H1 (cell line): ENCODE data around the gene NKAIN2. TPM values are rescaled to one million over a fixed set of nuclear protein-coding genes. Genes with fewer than 3 reads are reported as not detected.

ENCODE experiments used
- CTCF ChIA-PET: fragments of 300-600 bp; sonication (Branson Sonifier 250); formaldehyde crosslinking; loops from one replicate; lab custom pipeline; 2021; ENCODE audit not compliant: partially characterized antibody; lab: Charles Lee
- POLR2A ChIA-PET: fragments of 300-600 bp; sonication (Branson Sonifier 250); formaldehyde crosslinking; loops from one replicate; lab custom pipeline; 2021; ENCODE audit warnings: inconsistent platforms; ENCODE audit not compliant: partially characterized antibody; lab: Charles Lee
- DNase-seq, 2 experiments: peaks; one replicate each; pipeline versions ENCODE4 v3.0.0 to v3.0.0-alpha.2; 2010 to 2022; ENCODE audit warnings: low spot score in 2 of 2, low read depth in 1 of 2, mixed read lengths in 1 of 2
- FAIRE-seq: peaks from 2 replicates; lab custom pipeline; 2011; peaks lifted over from hg19 to GRCh38; lab: Jason Lieb, UNC
- H2AFZ ChIP-seq: 2 replicates; pipeline ENCODE4 v1.8.1; 2012; ENCODE audit warnings: low read length, inconsistent platforms
- H2AK5ac ChIP-seq: 2 replicates; pipeline ENCODE4 v1.6.1; 2013; ENCODE audit warnings: low read depth, low read length
- H2BK120ac ChIP-seq: replicated peaks from 2 replicates; pipeline ENCODE3; 2013; ENCODE audit warnings: low read depth, low read length, inconsistent platforms
- H2BK12ac ChIP-seq: 2 replicates; pipeline ENCODE4 v1.6.1; 2013; ENCODE audit warnings: low read depth, low read length
- H2BK15ac ChIP-seq: 2 replicates; pipeline ENCODE4 v1.6.1; 2013; ENCODE audit warnings: low read length
- H2BK20ac ChIP-seq: 2 replicates; pipeline ENCODE4 v1.6.1; 2013; ENCODE audit warnings: low read length
- H2BK5ac ChIP-seq: 2 replicates; pipeline ENCODE4 v1.6.1; 2013; ENCODE audit warnings: low read depth, low read length
- H3K14ac ChIP-seq: 2 replicates; pipeline ENCODE4 v1.6.1; 2013; ENCODE audit warnings: inconsistent platforms; ENCODE audit not compliant: insufficient read length
- H3K18ac ChIP-seq: 2 replicates; pipeline ENCODE4 v1.6.1; 2013; ENCODE audit warnings: low read length; ENCODE audit errors: extremely low read depth
- H3K23ac ChIP-seq: 2 replicates; pipeline ENCODE4 v1.6.1; 2013; ENCODE audit warnings: inconsistent platforms; ENCODE audit not compliant: insufficient read length
- H3K23me2 ChIP-seq: 2 replicates; pipeline ENCODE4 v1.6.1; 2013; ENCODE audit warnings: low read depth, low read length
- H3K27ac ChIP-seq: 2 replicates; pipeline ENCODE4 v1.6.1; 2011; ENCODE audit warnings: low read depth, low read length, inconsistent platforms
- H3K27me3 ChIP-seq, 4 experiments: replicated peaks in 1 of 4; 1 replicate in 1 of 4; 2 replicates in 3 of 4; pipeline versions ENCODE4 v1.6.1 to v1.8.1; 2011 to 2013; ENCODE audit warnings: low read length in 3 of 4, mild to moderate bottlenecking in 3 of 4, inconsistent platforms in 2 of 4, mixed read lengths in 2 of 4, moderate library complexity in 1 of 4; ENCODE audit not compliant: control insufficient read depth in 3 of 4, insufficient read depth in 3 of 4; ENCODE audit errors: extremely low read depth in 1 of 4
- H3K36me3 ChIP-seq, 4 experiments: 2 replicates each; pipeline versions ENCODE4 v1.6.1 to v1.8.1; 2011 to 2013; ENCODE audit warnings: mild to moderate bottlenecking in 4 of 4, low read length in 3 of 4, moderate library complexity in 2 of 4, control low read depth in 1 of 4, inconsistent platforms in 1 of 4; ENCODE audit not compliant: insufficient read depth in 4 of 4, control insufficient read depth in 2 of 4
- H3K4ac ChIP-seq: replicated peaks from 2 replicates; pipeline ENCODE3; 2013; ENCODE audit warnings: low read length, low read depth, mixed read lengths, inconsistent platforms; ENCODE audit not compliant: insufficient read length
- H3K4me1 ChIP-seq, 4 experiments: replicated peaks in 1 of 4; 1 replicate in 1 of 4; 2 replicates in 3 of 4; pipeline versions ENCODE4 v1.6.1 to v1.8.1; 2011 to 2013; ENCODE audit warnings: low read length in 3 of 4, inconsistent platforms in 2 of 4, mixed read lengths in 1 of 4; ENCODE audit not compliant: insufficient read depth in 4 of 4, control insufficient read depth in 3 of 4
- H3K4me2 ChIP-seq, 2 experiments: 2 replicates each; pipeline versions ENCODE4 v1.6.1 to v1.8.1; 2011 to 2013; ENCODE audit warnings: low read depth in 2 of 2, low read length in 2 of 2, control low read depth in 1 of 2, inconsistent platforms in 1 of 2, mild to moderate bottlenecking in 1 of 2; ENCODE audit not compliant: insufficient read depth in 1 of 2
- H3K4me3 ChIP-seq, 4 experiments: fragments of 200-600, 300-600 bp in 1 of 4; sonication (generic), shearing (Covaris generic), sonication (Bioruptor Twin) in 1 of 4; 2 replicates each; pipeline versions ENCODE4 v1.5.1 to v1.8.1; 2011 to 2016; ENCODE audit warnings: low read length in 4 of 4, low read depth in 3 of 4, control low read depth in 2 of 4, inconsistent platforms in 2 of 4, mild to moderate bottlenecking in 2 of 4, mixed read lengths in 1 of 4, moderate library complexity in 1 of 4; ENCODE audit not compliant: insufficient read depth in 2 of 4; ENCODE audit errors: extremely low read depth in 1 of 4
- H3K56ac ChIP-seq: replicated peaks from 2 replicates; pipeline ENCODE3; 2013; ENCODE audit warnings: low read depth, mild to moderate bottlenecking, mixed read lengths, low read length, inconsistent platforms; ENCODE audit not compliant: insufficient read length
- H3K79me1 ChIP-seq: 2 replicates; pipeline ENCODE4 v1.6.1; 2013; ENCODE audit warnings: low read depth, low read length, control low read depth
- H3K79me2 ChIP-seq, 2 experiments: 2 replicates each; pipeline versions ENCODE4 v1.6.1 to v1.8.1; 2012 to 2013; ENCODE audit warnings: low read length in 2 of 2, mild to moderate bottlenecking in 2 of 2, inconsistent platforms in 1 of 2; ENCODE audit not compliant: insufficient read depth in 2 of 2, control insufficient read depth in 1 of 2
- H3K9ac ChIP-seq, 4 experiments: replicated peaks in 1 of 4; 1 replicate in 1 of 4; 2 replicates in 3 of 4; pipeline versions ENCODE4 v1.6.1 to v1.8.1; 2011 to 2013; ENCODE audit warnings: low read depth in 3 of 4, low read length in 3 of 4, control low read depth in 2 of 4, mild to moderate bottlenecking in 2 of 4, moderate library complexity in 2 of 4, inconsistent platforms in 1 of 4; ENCODE audit errors: extremely low read depth in 1 of 4
- H3K9me3 ChIP-seq, 2 experiments: 2 replicates each; pipeline versions ENCODE4 v1.6.1 to v1.8.1; 2012 to 2013; ENCODE audit warnings: mild to moderate bottlenecking in 2 of 2, moderate library complexity in 2 of 2, control low read depth in 1 of 2, inconsistent platforms in 1 of 2, low read depth in 1 of 2, low read length in 1 of 2, mixed read lengths in 1 of 2; ENCODE audit not compliant: insufficient read depth in 2 of 2
- H4K20me1 ChIP-seq, 2 experiments: replicated peaks in 1 of 2; 2 replicates each; pipeline versions ENCODE3 to v1.8.1; 2011 to 2013; ENCODE audit warnings: inconsistent platforms in 2 of 2, low read length in 2 of 2, mild to moderate bottlenecking in 1 of 2; ENCODE audit not compliant: insufficient read depth in 2 of 2, control insufficient read depth in 1 of 2
- H4K5ac ChIP-seq: 2 replicates; pipeline ENCODE4 v1.6.1; 2013; ENCODE audit warnings: low read length, low read depth, mixed read lengths, inconsistent platforms; ENCODE audit not compliant: insufficient read length
- H4K8ac ChIP-seq: 2 replicates; pipeline ENCODE4 v1.8.0; 2013; ENCODE audit warnings: mild to moderate bottlenecking, moderate library complexity, low read length, inconsistent platforms; ENCODE audit not compliant: insufficient read depth; ENCODE audit errors: extremely low read depth
- H4K91ac ChIP-seq: replicated peaks from 2 replicates; pipeline ENCODE3; 2013; ENCODE audit warnings: low read length, mixed read lengths, inconsistent platforms; ENCODE audit not compliant: insufficient read length
- BACH1 ChIP-seq: IDR thresholded peaks from 2 replicates; pipeline ENCODE4 v1.6.1; 2012; ENCODE audit warnings: low read length, improper control_type of control experiment
- CBX5 ChIP-seq: fragments of 300-800, 300-1000 bp; sonication (generic); IDR thresholded peaks from 2 replicates; pipeline ENCODE4 v1.7.1; 2016; ENCODE audit warnings: antibody characterized with exemption, low read length, low read depth
- CBX8 ChIP-seq: fragments of 300-800, 300-1000 bp; sonication (generic); IDR thresholded peaks from 2 replicates; pipeline ENCODE4 v1.7.1; 2016; ENCODE audit warnings: low read depth, low read length, borderline replicate concordance
- CEBPB ChIP-seq: IDR thresholded peaks from 2 replicates; pipeline ENCODE4 v1.6.1; 2012; ENCODE audit warnings: low read depth, low read length
- GABPA ChIP-seq: IDR thresholded peaks from 2 replicates; pipeline ENCODE4 v1.6.1; 2011; ENCODE audit warnings: mild to moderate bottlenecking, low read length, moderate library complexity, borderline replicate concordance; ENCODE audit not compliant: insufficient read depth
- SP4 ChIP-seq: IDR thresholded peaks from 2 replicates; pipeline ENCODE4 v1.6.1; 2012; ENCODE audit warnings: low read length, inconsistent platforms
- TEAD4 ChIP-seq: IDR thresholded peaks from 2 replicates; pipeline ENCODE4 v1.6.1; 2012; ENCODE audit warnings: low read depth, low read length, inconsistent platforms, mixed read lengths
- USF2 ChIP-seq: IDR thresholded peaks from 2 replicates; pipeline ENCODE4 v1.6.1; 2011; ENCODE audit warnings: low read length, improper control_type of control experiment
- WGBS, 2 experiments: shearing (Covaris generic) in 1 of 2; methylation state at CpG; one replicate each; pipeline versions ENCODE4 v1.1.6 to v1.1.7; 2013 to 2015; ENCODE audit warnings: low lambda C conversion rate in 2 of 2, mixed read lengths in 2 of 2, inconsistent platforms in 1 of 2, low coverage in 1 of 2, missing lambda C conversion rate in 1 of 2; ENCODE audit not compliant: insufficient replicate concordance in 2 of 2, insufficient coverage in 1 of 2, insufficient read length in 1 of 2; ENCODE audit errors: extremely low coverage in 1 of 2, missing lambda C conversion rate in 1 of 2; 5-methylcytosine and 5-hydroxymethylcytosine counted together
- polyA plus RNA-seq, 7 experiments: library from polyadenylated mRNA; depleted of rRNA in 3 of 7; stranded (reverse) in 5 of 7; unstranded in 2 of 7; fragments of >200 nt in 5 of 7; fragments of 200-250 nt in 2 of 7; gene quantifications; 1 replicate in 5 of 7; 2 replicates in 1 of 7; 4 replicates in 1 of 7; pipeline versions ENCODE4 v1.2.1 to v1.2.3, GENCODE V29; 2011 to 2013; ENCODE audit warnings: missing spikeins in 2 of 7, mixed read lengths in 2 of 7
- total RNA-seq: library from RNA; stranded (reverse); fragmentation: NEBNext Ultra II Directional; extraction: Animal tissue kit (Norgen Biotek cat#: 25700); gene quantifications from 2 replicates; pipeline ENCODE4 v1.2.1, GENCODE V29; 2021

The NKAIN2 gene
- total and polyA plus RNA-seq, 2 of the 8 experiments (the other 6 are each of a cell fraction or from before 2014, with no cell fraction given), result 0.20 to 0.34 TPM

- no peaks in the 10 kb centered on the region for H3K23me2 ChIP-seq
- no peak overlapping the region for H4K5ac ChIP-seq
- no peak for FAIRE-seq
- no peak overlapping the region for H2BK5ac ChIP-seq
- TF ChIP-seq TEAD4, result no peak
- no peak for TF ChIP-seq USF2
- no peak for TF ChIP-seq CBX5
- no peak for TF ChIP-seq SP4
- no peak for TF ChIP-seq CBX8
- TF ChIP-seq GABPA, result no peak
- TF ChIP-seq BACH1, result no peak
- TF ChIP-seq CEBPB, result no peak
- TF ChIP-seq, all 59 proteins: peak for 0
- H3K79me1 ChIP-seq, result no peaks in the 10 kb centered on the region
- no peak overlapping the region for H2AFZ ChIP-seq
- no peak overlapping the region for H2AK5ac ChIP-seq
- H3K4me1 ChIP-seq, result peaks cover 0 to 4% (median 0%) of the 10 kb centered on the region in 4 experiments; a peak in 1 of 7 replicates
- no peaks in the 10 kb centered on the region for H3K27me3 ChIP-seq
- H2BK120ac ChIP-seq, result no peak overlapping the region
- no peaks in the 10 kb centered on the region for H4K20me1 ChIP-seq
- no peak overlapping the region for H4K91ac ChIP-seq
- no peak overlapping the region for H3K14ac ChIP-seq
- no peaks in the 10 kb centered on the region for H3K36me3 ChIP-seq
- no peak overlapping the region for H3K9ac ChIP-seq
- no peak overlapping the region for H3K4ac ChIP-seq
- H3K56ac ChIP-seq, result no peak overlapping the region
- no peak overlapping the region for H3K23ac ChIP-seq
- POLR2A ChIA-PET, result no interaction called here
- H2BK12ac ChIP-seq, result no peak overlapping the region
- H4K8ac ChIP-seq, result no peak overlapping the region
- no peak overlapping the region for H3K4me2 ChIP-seq
- CTCF ChIA-PET, result no interaction called here
- H3K79me2 ChIP-seq, result no peaks in the 10 kb centered on the region
- H3K4me3 ChIP-seq, result no peak overlapping the region
- H3K18ac ChIP-seq, result no peak overlapping the region
- no peaks in the 10 kb centered on the region for H3K9me3 ChIP-seq
- WGBS, 2 experiments, result 82% methylated on average over 2 of the region's 2 CpGs; no CpG with 5 or more reads in 1 of the 2 experiments
- H2BK15ac ChIP-seq, result no peak overlapping the region
- no peak overlapping the region for H2BK20ac ChIP-seq
- DNase-seq, result no peak
- H3K27ac ChIP-seq, result no peak overlapping the region
Measured at GRCh38 chr6:124148236-124148957, 344.7 kb downstream of the NKAIN2 start.
